Nucleus accumbens (tissue), 56 donors: ENCODE measurements around the gene DSN1.

Source experiments
- DNase-seq, 56 donors: peaks; one replicate each; lab custom pipeline; 2025; lab: John Stamatoyannopoulos, UW

The DSN1 gene

DNA sequence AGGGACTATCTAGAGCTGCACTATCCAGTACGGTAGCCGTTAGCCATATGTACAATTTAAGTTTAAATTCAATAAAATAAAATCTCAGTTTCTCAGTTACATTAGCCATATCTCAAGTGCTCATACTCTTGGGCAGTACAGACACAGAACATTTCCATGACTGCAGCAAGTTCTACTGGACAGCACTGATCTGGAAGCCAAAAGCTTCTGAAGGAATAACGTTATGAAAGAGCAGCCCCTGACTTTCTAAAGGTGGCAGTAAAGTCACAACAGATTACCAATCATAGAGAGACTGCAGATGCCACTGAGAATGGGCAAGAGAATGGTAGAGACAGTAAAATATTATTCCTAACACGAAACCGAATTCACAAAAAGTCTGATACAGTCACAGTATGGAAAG, 64.4 kb downstream of the DSN1 start:
- DNase-seq = no peak

DNA sequence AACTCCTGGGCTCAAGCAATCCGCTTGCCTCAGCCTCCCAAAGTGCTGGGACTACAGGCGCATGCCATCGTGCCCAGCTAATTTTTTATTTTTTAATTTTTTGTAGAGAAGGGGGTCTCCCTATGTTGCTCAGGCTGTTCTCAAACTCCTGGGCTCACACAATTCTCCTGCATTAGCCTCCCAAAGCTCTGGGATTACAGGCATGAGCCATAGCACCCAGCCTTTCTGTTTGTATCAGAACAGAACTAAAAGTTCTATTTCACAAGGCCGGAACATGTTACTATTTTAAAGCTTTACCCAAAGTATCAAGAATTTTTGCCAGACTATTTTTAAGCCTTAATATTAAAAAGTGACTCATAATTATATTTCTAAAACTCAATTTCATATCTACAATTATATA, 70.0 kb downstream of the DSN1 start:
- no peak for DNase-seq
